ENCODE data around the gene MTG2. TPM values are rescaled to one million over a fixed set of nuclear protein-coding genes. Genes with fewer than 3 reads are reported as not detected.

The MTG2 gene
- total and polyA plus RNA-seq, 2 experiments from 2014 or later: 20.4 to 32.9 TPM

DNA sequence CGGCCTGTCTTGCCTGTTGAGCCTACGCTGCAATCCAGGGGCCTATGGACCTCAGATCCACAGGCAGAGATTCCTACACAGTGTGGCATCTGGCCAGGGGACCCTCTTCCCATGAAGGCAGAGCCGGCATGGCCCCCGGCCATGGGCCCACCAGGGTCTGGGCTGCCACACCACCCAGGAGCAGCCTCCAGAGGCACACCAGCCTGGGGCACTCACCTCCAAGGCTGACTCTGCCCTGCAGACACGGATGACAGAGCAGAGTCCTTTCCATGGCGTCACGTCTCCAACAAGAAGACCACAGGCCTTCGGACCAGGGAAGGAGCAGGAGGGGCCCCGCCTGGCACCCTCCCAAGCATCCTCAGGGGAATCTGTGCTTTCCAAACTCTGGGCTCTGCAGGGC lies 40.7 kb downstream of the MTG2 start:
- Histone ChIP-seq H3K36me3 (no peaks in the 10 kb centered on the region), H3K4me3 (no peak overlapping the region), H3K9me3 (ENCODE audit: low read depth) (no peaks in the 10 kb centered on the region), H3K4me1 (ENCODE audit: low read depth) (peaks cover 5% of the 10 kb centered on the region), H3K27ac (no peak overlapping the region), H3K27me3 (peaks cover 75% of the 10 kb centered on the region)
- DNase-seq (ENCODE audit: low read depth in 1 of 2, low spot score in 1 of 2): no peak
- no peak for TF ChIP-seq CTCF (IDR thresholded peaks at IDR 0.05; ENCODE audit: low read depth, low read length)

- no peak for TF ChIP-seq CTCF (IDR thresholded peaks at IDR 0.05; ENCODE audit: low read depth, low read length)
- no peaks in the 10 kb centered on the region for H3K36me3 ChIP-seq
- H3K27me3 ChIP-seq: peaks cover 68% of the 10 kb centered on the region
- H3K9me3 ChIP-seq (ENCODE audit: low read depth): no peaks in the 10 kb centered on the region
- peaks cover 5% of the 10 kb centered on the region for H3K4me1 ChIP-seq (ENCODE audit: low read depth)
- H3K27ac ChIP-seq: no peak overlapping the region
- no peak for DNase-seq (ENCODE audit: low read depth in 1 of 2, low spot score in 1 of 2)
- no peak overlapping the region for H3K4me3 ChIP-seq
Measured at GRCh38 chr20:62224113-62224855, 41.5 kb downstream of the MTG2 start.

DNA sequence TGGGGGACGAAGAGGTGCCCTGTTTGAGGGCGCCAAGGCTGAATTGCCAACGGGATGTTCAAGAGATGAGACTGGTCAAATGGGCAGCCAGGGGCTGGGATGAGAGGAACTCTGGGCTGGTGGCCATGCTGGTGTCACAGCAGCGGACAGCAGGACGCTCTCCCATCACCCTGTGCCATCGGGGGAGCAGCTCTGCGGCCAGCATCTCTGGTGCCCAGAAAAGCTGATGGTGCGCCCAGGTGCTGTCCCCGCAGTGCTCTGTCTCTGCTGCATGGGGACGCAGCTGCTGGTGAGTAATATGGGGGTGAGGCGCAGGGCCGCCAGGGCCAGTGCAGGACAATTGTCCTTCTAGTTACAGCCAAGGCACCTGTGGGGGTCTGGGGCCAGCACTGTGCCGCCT lies 42.2 kb downstream of the MTG2 start:
- Histone ChIP-seq H3K4me3 (no peak overlapping the region), H3K36me3 (no peaks in the 10 kb centered on the region), H3K27ac (no peak overlapping the region), H3K9me3 (ENCODE audit: low read depth) (no peaks in the 10 kb centered on the region), H3K27me3 (peaks cover 61% of the 10 kb centered on the region), H3K4me1 (ENCODE audit: low read depth) (peaks cover 5% of the 10 kb centered on the region)
- no peak for TF ChIP-seq CTCF (IDR thresholded peaks at IDR 0.05; ENCODE audit: low read depth, low read length)
- no peak for DNase-seq (ENCODE audit: low read depth in 1 of 2, low spot score in 1 of 2)

DNA sequence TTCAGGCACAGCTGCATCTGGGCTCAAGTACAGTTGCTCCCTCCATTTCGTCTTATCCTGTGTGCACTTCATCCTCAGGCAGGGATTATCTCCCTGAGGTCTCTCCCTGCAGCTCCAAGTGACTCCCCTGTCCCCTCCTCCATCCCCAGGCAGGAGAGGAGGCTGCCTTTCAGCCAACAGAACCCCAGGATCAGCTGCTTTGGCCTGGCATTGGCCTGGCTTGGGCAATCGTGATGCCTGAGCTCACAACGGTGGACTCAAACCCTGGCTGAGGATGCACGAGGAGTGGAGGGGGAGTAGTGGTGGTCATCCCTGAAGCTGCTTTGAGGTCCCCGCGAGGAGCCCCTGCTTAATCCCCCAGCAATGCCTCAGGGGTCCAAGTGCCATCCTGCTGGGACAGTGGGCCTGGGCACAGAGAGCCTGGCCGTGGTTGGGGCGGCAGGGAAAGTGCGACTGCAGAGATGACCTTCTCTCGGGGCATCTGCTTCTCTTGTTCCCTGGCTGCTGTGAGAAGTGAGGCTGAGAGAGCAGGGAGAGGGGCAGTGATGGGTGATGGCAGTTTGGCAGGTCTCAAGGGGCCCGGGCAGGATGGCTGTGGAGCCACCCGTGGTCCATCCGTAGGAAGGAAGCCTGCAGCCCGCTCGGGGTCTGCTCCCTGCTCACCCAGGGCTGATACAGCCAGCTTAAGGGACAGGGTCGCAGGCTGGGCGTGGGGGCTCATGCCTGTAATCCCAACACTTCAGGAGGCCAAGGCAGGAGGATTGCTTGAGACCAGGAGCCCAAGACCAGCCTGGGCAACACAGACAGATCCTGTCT lies 43.2 kb downstream of the MTG2 start:
- Histone ChIP-seq H3K27ac (no peak overlapping the region), H3K4me1 (ENCODE audit: low read depth) (no peaks in the 10 kb centered on the region), H3K36me3 (no peaks in the 10 kb centered on the region), H3K9me3 (ENCODE audit: low read depth) (no peaks in the 10 kb centered on the region), H3K27me3 (peaks cover 53% of the 10 kb centered on the region), H3K4me3 (no peak overlapping the region)
- no peak for TF ChIP-seq CTCF (IDR thresholded peaks at IDR 0.05; ENCODE audit: low read depth, low read length)
- DNase-seq (ENCODE audit: low read depth in 1 of 2, low spot score in 1 of 2): no peak

GRCh38 chr20:62226707-62227590 lies 44.1 kb downstream of the MTG2 start:
- peaks cover 44% of the 10 kb centered on the region for H3K27me3 ChIP-seq
- no peak for TF ChIP-seq CTCF (IDR thresholded peaks at IDR 0.05; ENCODE audit: low read depth, low read length)
- no peaks in the 10 kb centered on the region for H3K9me3 ChIP-seq (ENCODE audit: low read depth)
- H3K36me3 ChIP-seq: no peaks in the 10 kb centered on the region
- H3K27ac ChIP-seq: no peak overlapping the region
- H3K4me1 ChIP-seq (ENCODE audit: low read depth): no peaks in the 10 kb centered on the region
- no peak overlapping the region for H3K4me3 ChIP-seq
- no peak for DNase-seq (ENCODE audit: low read depth in 1 of 2, low spot score in 1 of 2)
